Panc1 (cell line): Measurements from ENCODE around the gene FLRT1.

ENCODE experiments used
- CTCF ChIP-seq: fragments of 450-650 bp; IDR thresholded peaks from 2 replicates; pipeline ENCODE4 v1.5.1; 2017; ENCODE audit warnings: mild to moderate bottlenecking
- POLR2AphosphoS5 ChIP-seq: IDR thresholded peaks from 2 replicates; pipeline ENCODE4 v1.6.1; 2012; ENCODE audit warnings: mild to moderate bottlenecking, low read depth, low read length, moderate library complexity
- REST ChIP-seq, 2 experiments: IDR thresholded peaks; 2 replicates each; pipeline ENCODE4 v1.6.1; 2011 to 2012; ENCODE audit warnings: low read depth in 2 of 2, control low read depth in 1 of 2, low read length in 1 of 2, mild to moderate bottlenecking in 1 of 2, moderate library complexity in 1 of 2; ENCODE audit not compliant: insufficient read depth in 1 of 2
- SIN3A ChIP-seq: IDR thresholded peaks from 2 replicates; pipeline ENCODE4 v1.6.1; 2012; ENCODE audit warnings: low read depth, mild to moderate bottlenecking, low read length, moderate library complexity, borderline replicate concordance; ENCODE audit not compliant: insufficient read depth

GRCh38 chr11:64056213-64056785 is 20.6 kb downstream of the FLRT1 start:
- TF ChIP-seq CTCF (no peak), POLR2AphosphoS5 (no peak), REST (IDR thresholded peaks at IDR 0.05; ENCODE audit: insufficient read depth in 1 of 2, low read depth in 2 of 2, low read length in 1 of 2) (no peak), SIN3A (no peak)
